ENCODE measurements around the gene LRRC56. TPM values are rescaled to one million over a fixed set of nuclear protein-coding genes. Genes with fewer than 3 reads are reported as not detected.

Gene LRRC56
- total and polyA plus RNA-seq, 2 of the 13 experiments (the other 11 are each of a cell fraction or from before 2014, with no cell fraction given): 0.11 to 0.29 TPM

- peak; percentile 71 for TF ChIP-seq PAXIP1 (CRISPR knock-in tag; conservative IDR thresholded peaks at IDR 0.05)
- TF ChIP-seq KLF15 (CRISPR knock-in tag; IDR thresholded peaks at IDR 0.05; ENCODE audit: borderline replicate concordance): no peak
- TF ChIP-seq SP4 (CRISPR knock-in tag; IDR thresholded peaks at IDR 0.05): no peak
- 0 out of 2 replicates have a peak, but pooled peaks have one; percentile 43 for TF ChIP-seq ZNF761 (CRISPR knock-in tag; conservative IDR thresholded peaks at IDR 0.05)
- no peak for TF ChIP-seq GMEB2 (CRISPR knock-in tag; IDR thresholded peaks at IDR 0.05; ENCODE audit: low read depth)
- TF ChIP-seq MXD4 (CRISPR knock-in tag; IDR thresholded peaks at IDR 0.05): peak; percentile 85
- TF ChIP-seq ZIK1 (CRISPR knock-in tag; IDR thresholded peaks at IDR 0.05; ENCODE audit: borderline replicate concordance, low read depth): no peak
- peak; percentile 40; the same call in 1 of the 2 replicates for TF ChIP-seq ATF7-NPFF (CRISPR knock-in tag; IDR thresholded peaks at IDR 0.05; ENCODE audit: low read depth)
- TF ChIP-seq ZHX2 (IDR thresholded peaks at IDR 0.05; ENCODE audit: low read depth): no peak
- TF ChIP-seq ZHX2 (CRISPR knock-in tag; IDR thresholded peaks at IDR 0.05; ENCODE audit: borderline replicate concordance): no peak
- TF ChIP-seq ZC3H4 (CRISPR knock-in tag; IDR thresholded peaks at IDR 0.05; ENCODE audit: borderline replicate concordance): no peak
- TF ChIP-seq PAWR (CRISPR knock-in tag; IDR thresholded peaks at IDR 0.05; ENCODE audit: borderline replicate concordance): 0 out of 2 replicates have a peak, but pooled peaks have one; percentile 7
- no peak for TF ChIP-seq MTA3 (CRISPR knock-in tag; IDR thresholded peaks at IDR 0.05)
- no peak; a peak in 1 of 4 replicates for TF ChIP-seq EP300 (IDR thresholded peaks at IDR 0.05; ENCODE audit: low read depth in 2 of 2, low read length in 2 of 2)
- TF ChIP-seq EP300 (CRISPR knock-in tag; IDR thresholded peaks at IDR 0.05; ENCODE audit: borderline replicate concordance): peak; percentile 55
Measured at GRCh38 chr11:561148-562003, 24.0 kb downstream of the LRRC56 start (continued).
